Stomach (tissue), 9 donors: ENCODE measurements around the gene OR51S1. TPM values are rescaled to one million over a fixed set of nuclear protein-coding genes. Genes with fewer than 3 reads are reported as not detected.
"Not testable (repeated sequence)": the region's sequence is repeated elsewhere in the genome, so short reads cannot be mapped to it uniquely, and the experiment has no call there.

ENCODE experiments used
- DNase-seq, 2 donors: peaks; one replicate each; pipeline versions ENCODE4 v3.0.0 to v3.0.0-alpha.2; 2013 to 2019
- H3K27ac ChIP-seq, 5 donors: fragments of 200-600 bp in 4 of 5; sonication (generic) in 4 of 5; one replicate each; pipeline ENCODE4 v1.5.1; 2013 to 2019; ENCODE audit warnings: mild to moderate bottlenecking in 1 of 5, moderate library complexity in 1 of 5
- H3K27me3 ChIP-seq, 3 donors: fragments of 200-600 bp; sonication (generic); one replicate each; pipeline ENCODE4 v1.5.1; 2017 to 2019; ENCODE audit warnings: mixed run types in 1 of 3
- H3K36me3 ChIP-seq, 4 donors: fragments of 200-600 bp; sonication (generic); 1 replicate in 3 of 4; 2 replicates in 1 of 4; pipeline ENCODE4 v1.5.1; 2016 to 2019
- H3K4me1 ChIP-seq, 4 donors: fragments of 200-600 bp; sonication (generic); one replicate each; pipeline ENCODE4 v1.5.1; 2016 to 2019
- H3K4me3 ChIP-seq, 4 donors: fragments of 200-600 bp; sonication (generic) in 3 of 4; one replicate each; pipeline ENCODE4 v1.5.1; 2016 to 2019; ENCODE audit warnings: mild to moderate bottlenecking in 1 of 4
- H3K9me3 ChIP-seq, 4 donors: fragments of 200-600 bp; sonication (generic); one replicate each; pipeline ENCODE4 v1.5.1; 2016 to 2019
- EP300 ChIP-seq: sonication (generic); formaldehyde crosslinking; IDR thresholded peaks from one replicate; pipeline ENCODE4 v1.6.1; 2017; ENCODE audit warnings: antibody characterized with exemption
- POLR2A ChIP-seq, 4 donors: fragments of 450-650 bp; IDR thresholded peaks; one replicate each; pipeline ENCODE4 v1.6.1; 2016; ENCODE audit warnings: antibody characterized with exemption in 4 of 4, control low read depth in 2 of 4, mild to moderate bottlenecking in 1 of 4, moderate library complexity in 1 of 4
- POLR2AphosphoS5 ChIP-seq, 3 donors: sonication (generic); formaldehyde crosslinking; IDR thresholded peaks; one replicate each; pipeline ENCODE4 v1.6.1; 2016; ENCODE audit warnings: antibody characterized with exemption in 3 of 3
- WGBS, 5 donors: extraction: QIAGEN DNeasy Blood & Tissue Kit in 3 of 5; methylation state at CpG; one replicate each; pipeline versions ENCODE4 v1.1.5 to v1.1.7; 2013 to 2018; 5-methylcytosine and 5-hydroxymethylcytosine counted together
- intact Hi-C: fragments of 100-400 bp; cut with DNase I; formaldehyde crosslinking; loops from one replicate; pipeline ENCODE4 v1.15.1; 2023; ENCODE audit warnings: low total_unique reads
- polyA plus RNA-seq, 3 donors: library from polyadenylated mRNA; stranded (reverse); fragments of 200-250 nt; gene quantifications; one replicate each; pipeline ENCODE4 v1.2.3, GENCODE V29; 2013
- total RNA-seq, 5 donors: library from RNA; depleted of rRNA; stranded (reverse); fragments of >200 nt; gene quantifications; one replicate each; pipeline versions ENCODE4 v1.1.0 to v1.2.3, GENCODE V29; 2014 to 2016
- TF ChIP-seq, protein P1 (sequence below), 7 experiments: fragments of 450-650 bp in 4 of 7; fragments of 200-600 bp in 3 of 7; sonication (generic) in 3 of 7; IDR thresholded peaks; one replicate each; pipeline ENCODE4 v1.5.1; 2016 to 2019; ENCODE audit warnings: antibody characterized with exemption in 7 of 7, control low read depth in 2 of 7, mild to moderate bottlenecking in 1 of 7
- donor health status: healthy with polysubstance abuse.
- donor health status: Bipolar disorder and iron deficiency.
- donor health status: healthy.

OR51S1 gene
- total and polyA plus RNA-seq, 8 donors: not detected

DNA sequence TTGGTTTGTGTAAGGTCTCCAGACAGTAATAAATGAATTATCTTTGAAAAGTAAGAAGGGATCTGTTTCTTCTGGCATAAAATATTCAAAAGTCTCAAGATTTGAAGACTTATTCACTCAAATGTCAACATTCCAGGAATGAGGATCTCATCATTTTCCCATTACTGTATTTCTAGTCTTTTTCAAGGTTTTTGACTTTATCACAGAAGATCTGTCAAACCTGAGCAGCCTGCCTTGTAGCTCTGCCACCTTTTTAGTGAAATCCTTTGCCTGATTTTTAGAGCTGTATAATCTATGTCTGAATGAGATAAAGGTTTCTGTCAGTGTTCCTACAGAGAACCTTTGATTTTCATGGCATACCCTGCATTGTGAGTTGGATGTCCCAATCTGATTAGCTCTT, 23.9 kb downstream of the OR51S1 start:
- H3K4me1 ChIP-seq: peaks cover 0 to 6% (median 0%) of the 10 kb centered on the region in 4 donors
- TF ChIP-seq POLR2A (IDR thresholded peaks at IDR 0.05) (no peak), POLR2AphosphoS5 (IDR thresholded peaks at IDR 0.05) (no peak), EP300 (no peak)
- TF ChIP-seq, protein P1, sequence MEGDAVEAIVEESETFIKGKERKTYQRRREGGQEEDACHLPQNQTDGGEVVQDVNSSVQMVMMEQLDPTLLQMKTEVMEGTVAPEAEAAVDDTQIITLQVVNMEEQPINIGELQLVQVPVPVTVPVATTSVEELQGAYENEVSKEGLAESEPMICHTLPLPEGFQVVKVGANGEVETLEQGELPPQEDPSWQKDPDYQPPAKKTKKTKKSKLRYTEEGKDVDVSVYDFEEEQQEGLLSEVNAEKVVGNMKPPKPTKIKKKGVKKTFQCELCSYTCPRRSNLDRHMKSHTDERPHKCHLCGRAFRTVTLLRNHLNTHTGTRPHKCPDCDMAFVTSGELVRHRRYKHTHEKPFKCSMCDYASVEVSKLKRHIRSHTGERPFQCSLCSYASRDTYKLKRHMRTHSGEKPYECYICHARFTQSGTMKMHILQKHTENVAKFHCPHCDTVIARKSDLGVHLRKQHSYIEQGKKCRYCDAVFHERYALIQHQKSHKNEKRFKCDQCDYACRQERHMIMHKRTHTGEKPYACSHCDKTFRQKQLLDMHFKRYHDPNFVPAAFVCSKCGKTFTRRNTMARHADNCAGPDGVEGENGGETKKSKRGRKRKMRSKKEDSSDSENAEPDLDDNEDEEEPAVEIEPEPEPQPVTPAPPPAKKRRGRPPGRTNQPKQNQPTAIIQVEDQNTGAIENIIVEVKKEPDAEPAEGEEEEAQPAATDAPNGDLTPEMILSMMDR (IDR thresholded peaks at IDR 0.05): no peak
- no peak overlapping the region for H3K27ac ChIP-seq
- H3K4me3 ChIP-seq: no peak overlapping the region
- intact Hi-C loops: loop anchor here (10.0 kb wide), 1 partner anchor 190 kb away; the partner anchor contains the start of gene OR51D1
- H3K27me3 ChIP-seq: no peaks in the 10 kb centered on the region
- no peaks in the 10 kb centered on the region for H3K36me3 ChIP-seq
- no peaks in the 10 kb centered on the region for H3K9me3 ChIP-seq
- no peak for DNase-seq

DNA sequence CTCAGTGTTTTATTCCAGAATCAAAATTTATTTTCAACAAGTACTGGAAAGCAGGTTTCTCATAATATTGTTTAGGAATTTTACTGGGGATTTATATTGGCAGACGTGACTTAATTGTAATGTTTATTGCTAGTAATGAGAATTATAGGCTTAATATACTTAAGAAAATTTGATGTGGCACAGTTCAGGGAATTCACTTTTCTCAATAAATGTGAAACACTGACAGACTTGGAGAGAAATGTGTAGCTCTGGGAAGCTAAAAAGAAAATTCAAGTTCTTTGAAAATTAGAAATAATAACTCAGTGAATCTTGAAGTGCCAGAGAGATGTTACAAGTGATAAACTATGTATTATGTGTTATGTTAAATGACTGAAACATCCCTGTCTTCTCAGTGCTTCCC, 28.0 kb downstream of the OR51S1 start, which contains the start of gene OR51F2:
Gene OR51F2, plus strand, starts transcription at position 301 of the 400 bp plus-strand sequence. CDS start 101 bp downstream, outside the sequence.
- H3K27me3 ChIP-seq: no peaks in the 10 kb centered on the region
- intact Hi-C loops: loop anchor here (10.0 kb wide), 1 partner anchor 186 kb away; the partner anchor contains the start of gene OR51D1
- no peak within 1 kb of the TSS for H3K27ac ChIP-seq
- peaks cover 0 to 2% (median 0%) of the 10 kb centered on the region in 4 donors for H3K4me1 ChIP-seq
- no peak within 1 kb of the TSS for H3K4me3 ChIP-seq
- WGBS, 5 donors: 76 to 92% (median 83%) methylated on average over 1 of the region's 1 CpG
- no peaks in the 10 kb centered on the region for H3K9me3 ChIP-seq
- TF ChIP-seq EP300 (no peak), POLR2A (IDR thresholded peaks at IDR 0.05) (no peak), POLR2AphosphoS5 (IDR thresholded peaks at IDR 0.05) (no peak)
- TF ChIP-seq, protein P1 (IDR thresholded peaks at IDR 0.05): no peak
- H3K36me3 ChIP-seq: no peaks in the 10 kb centered on the region
- no peak for DNase-seq

DNA sequence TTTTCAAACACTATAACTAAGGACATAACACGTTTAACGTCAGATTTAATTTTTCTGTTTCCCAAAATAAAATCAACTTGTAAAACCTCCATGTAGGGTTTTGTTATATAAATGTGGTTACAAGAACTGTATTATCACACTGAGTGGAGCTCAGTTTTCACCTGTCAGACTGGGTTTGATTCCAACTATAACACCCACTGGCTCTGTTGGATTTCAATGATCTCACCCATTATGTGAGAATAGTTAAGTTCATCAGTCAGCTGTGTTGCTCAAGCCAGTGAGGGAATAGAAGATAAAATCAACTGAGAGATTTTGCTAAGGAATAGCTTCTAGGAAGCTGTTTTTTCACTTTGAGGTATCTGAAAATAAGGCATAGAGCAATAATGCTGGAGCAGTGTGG, 39.8 kb downstream of the OR51S1 start:
- no peaks in the 10 kb centered on the region for H3K4me1 ChIP-seq
- no peak overlapping the region for H3K27ac ChIP-seq
- DNase-seq: no peak
- intact Hi-C loops: no loop called here
- 86 to 98% (median 87%) methylated on average over 2 of the region's 2 CpGs for WGBS, 5 donors
- H3K36me3 ChIP-seq: no peaks in the 10 kb centered on the region
- no peak overlapping the region for H3K4me3 ChIP-seq
- H3K9me3 ChIP-seq: no peaks in the 10 kb centered on the region
- no peaks in the 10 kb centered on the region for H3K27me3 ChIP-seq
- TF ChIP-seq, protein P1 (IDR thresholded peaks at IDR 0.05): no peak
- TF ChIP-seq POLR2A (IDR thresholded peaks at IDR 0.05): no peak
- no peak for TF ChIP-seq POLR2AphosphoS5 (IDR thresholded peaks at IDR 0.05)
- no peak for TF ChIP-seq EP300

DNA sequence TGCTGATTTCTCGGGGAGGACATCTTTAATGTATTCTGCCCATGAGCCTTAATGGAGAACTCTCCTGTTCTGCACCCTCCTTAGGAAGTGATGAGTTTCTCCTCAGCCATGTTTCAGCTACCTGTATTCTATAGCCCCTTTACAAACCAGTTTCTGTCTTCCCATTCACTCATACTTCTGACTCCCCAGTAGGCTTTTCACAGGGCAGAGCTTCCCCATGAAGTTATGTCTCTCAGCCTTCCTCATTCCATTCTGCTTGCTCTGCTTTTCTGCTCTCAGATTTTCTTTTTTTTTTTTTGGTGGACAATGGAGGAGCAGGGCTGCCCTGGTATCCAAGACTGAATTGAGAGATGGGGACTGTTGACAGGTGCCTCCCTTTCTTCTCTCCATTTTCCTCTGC, 40.5 kb downstream of the OR51S1 start:
- no peak for TF ChIP-seq POLR2A (IDR thresholded peaks at IDR 0.05)
- Histone ChIP-seq H3K36me3 (no peaks in the 10 kb centered on the region), H3K27me3 (no peaks in the 10 kb centered on the region), H3K4me3 (no peak overlapping the region), H3K4me1 (no peaks in the 10 kb centered on the region), H3K9me3 (no peaks in the 10 kb centered on the region), H3K27ac (no peak overlapping the region)
- DNase-seq: no peak
- intact Hi-C loops: no loop called here
- WGBS, 5 donors: 79 to 95% (median 93%) methylated on average over 1 of the region's 1 CpG

DNA sequence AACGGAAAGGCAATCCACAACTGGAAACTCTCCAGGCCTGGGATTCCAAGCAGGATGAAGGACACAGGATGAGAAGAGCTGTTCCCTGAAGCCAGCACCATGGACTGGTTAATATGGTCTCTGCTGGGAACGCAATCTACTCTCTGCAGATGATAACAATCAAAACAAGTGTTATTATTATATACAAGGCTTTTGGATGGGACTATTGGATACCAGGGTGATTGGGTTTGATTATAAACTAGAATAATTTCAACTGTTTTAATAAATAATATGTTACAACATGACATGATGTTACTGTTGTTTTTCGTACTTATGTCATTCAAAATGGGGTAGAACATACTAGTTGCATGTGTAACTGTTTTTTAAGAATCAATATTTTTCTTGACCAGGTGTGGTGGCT, 44.7 kb downstream of the OR51S1 start, which contains the start of gene OR52R1:
Gene OR52R1, minus strand, starts transcription at position 101 of the 400 bp plus-strand sequence. Its CDS starts 0 bp downstream, at position 101.
- H3K4me3 ChIP-seq: no peak within 1 kb of the TSS
- TF ChIP-seq POLR2AphosphoS5 (IDR thresholded peaks at IDR 0.05): no peak
- no peak for TF ChIP-seq POLR2A (IDR thresholded peaks at IDR 0.05)
- TF ChIP-seq, protein P1 (IDR thresholded peaks at IDR 0.05): no peak
- TF ChIP-seq EP300: no peak
- DNase-seq: no peak
- H3K9me3 ChIP-seq: no peaks in the 10 kb centered on the region
- H3K4me1 ChIP-seq: no peaks in the 10 kb centered on the region
- H3K27ac ChIP-seq: no peak within 1 kb of the TSS
- no peaks in the 10 kb centered on the region for H3K36me3 ChIP-seq
- WGBS, 5 donors: 77 to 96% (median 83%) methylated on average over 3 of the region's 3 CpGs
- no peaks in the 10 kb centered on the region for H3K27me3 ChIP-seq
- intact Hi-C loops: no loop called here

DNA sequence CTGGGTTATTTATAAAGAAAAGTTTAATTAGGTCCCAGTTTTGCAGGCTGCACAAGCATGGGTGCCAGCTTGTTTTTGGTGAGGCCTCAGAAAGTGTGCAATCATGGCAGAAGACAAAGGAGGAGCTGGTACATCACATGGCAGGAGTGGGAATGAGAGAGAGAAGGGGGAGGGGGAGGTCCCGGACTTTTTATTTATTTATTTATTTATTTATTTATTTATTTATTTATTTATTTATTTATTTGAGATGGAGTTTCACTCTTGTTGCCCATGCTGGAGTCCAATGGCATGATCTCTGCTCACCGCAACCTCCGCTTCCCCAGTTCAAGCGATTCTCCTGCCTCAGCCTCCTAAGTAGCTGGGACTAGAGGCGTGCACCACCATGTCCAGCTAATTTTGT, 47.7 kb downstream of the OR51S1 start:
- H3K27me3 ChIP-seq, H3K4me3 ChIP-seq, H3K4me1 ChIP-seq, H3K9me3 ChIP-seq, H3K36me3 ChIP-seq, H3K27ac ChIP-seq, DNase-seq, intact Hi-C loops: not testable (repeated sequence)
- 61 to 96% (median 91%) methylated on average over 3 to 5 of the region's 5 CpGs for WGBS, 5 donors
